ENCODE results near the gene CDKL4.
"Not testable (repeated sequence)": the region's sequence is repeated elsewhere in the genome, so short reads cannot be mapped to it uniquely, and the experiment has no call there.

Gene CDKL4

DNA sequence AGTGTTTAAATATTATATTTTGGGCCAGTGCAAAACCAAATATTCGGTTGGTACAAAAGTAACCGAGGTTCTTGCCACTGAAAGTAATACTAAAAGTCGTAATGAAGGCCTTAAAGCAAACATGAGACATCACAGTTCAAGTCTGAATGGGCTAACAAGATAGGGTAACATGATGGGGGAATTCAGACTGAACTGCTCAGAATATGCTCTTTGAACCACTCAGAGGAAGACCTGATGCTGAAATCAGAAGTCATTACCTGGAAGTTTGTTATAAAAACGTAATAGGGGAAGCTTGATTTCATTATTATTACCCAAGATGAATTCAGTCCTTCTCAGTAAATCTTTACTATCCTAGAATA is 26.6 kb downstream of the CDKL4 start:
- TF ChIP-seq ZNF274 (IDR thresholded peaks at IDR 0.05; ENCODE audit: low read depth, low read length), result no peak
- peak overlapping the region; percentile 45; the same call in 1 of the 2 replicates for H3K4me3 ChIP-seq (ENCODE audit: low read length)

DNA sequence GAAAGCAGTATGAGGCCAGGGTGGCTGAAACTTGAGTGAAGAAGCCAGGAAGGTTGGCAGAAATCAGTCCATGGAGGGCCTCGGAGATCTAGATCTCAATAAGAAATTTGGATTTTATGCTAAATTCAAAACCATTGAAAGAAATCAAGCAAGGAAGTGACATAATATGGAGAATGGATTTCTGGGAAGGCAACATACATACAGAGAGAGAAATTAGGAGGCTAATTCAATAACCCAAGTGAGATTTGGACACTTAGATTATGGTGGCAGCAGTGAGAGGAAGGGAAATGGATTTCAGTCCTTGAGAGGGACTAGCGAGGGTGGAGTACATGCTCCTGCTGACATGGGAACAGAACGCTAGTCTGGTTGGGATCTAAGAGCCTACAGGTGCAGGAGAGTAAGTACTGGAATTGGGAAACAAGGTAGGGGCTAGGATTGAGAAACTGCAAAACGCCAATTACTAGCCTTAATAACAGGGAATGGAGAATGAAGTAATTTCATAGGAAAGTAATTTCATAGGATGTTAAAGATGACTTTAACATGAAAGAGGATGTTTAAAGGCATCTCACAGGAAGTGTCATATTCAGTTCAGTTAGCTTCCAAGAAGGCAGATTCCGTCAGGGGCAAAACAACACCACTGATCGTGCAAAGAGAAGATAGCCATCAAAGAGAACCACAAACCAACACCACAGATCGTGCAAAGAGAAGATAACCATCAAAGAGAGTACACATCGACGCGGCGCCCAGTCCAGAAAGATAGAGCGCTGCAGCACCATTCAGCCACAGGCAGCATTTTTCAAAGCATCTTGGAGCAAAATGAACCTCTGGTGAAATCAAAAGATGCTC is 27.2 kb downstream of the CDKL4 start:
- peak overlapping the region; percentile 45; the same call in 1 of the 2 replicates for H3K4me3 ChIP-seq (ENCODE audit: low read length)
- TF ChIP-seq ZNF274 (IDR thresholded peaks at IDR 0.05; ENCODE audit: low read depth, low read length), result no peak

DNA sequence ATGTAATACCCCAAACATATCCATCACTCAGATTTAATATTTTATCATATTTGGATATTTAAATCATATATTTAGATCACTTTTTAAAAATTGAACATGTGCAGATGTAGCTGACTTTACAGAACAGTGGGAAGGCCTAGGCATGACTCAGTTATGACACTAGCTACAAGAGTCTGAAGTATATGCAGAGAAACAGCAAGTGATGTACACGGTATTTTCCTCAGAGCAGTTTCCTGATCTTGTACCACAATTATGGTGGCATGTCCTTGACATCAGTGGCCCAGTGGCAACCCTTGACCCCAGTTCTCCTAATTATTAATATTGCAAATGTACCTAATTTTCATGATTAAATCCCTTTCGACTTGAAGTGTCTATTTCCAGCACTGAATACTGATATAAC is 28.2 kb downstream of the CDKL4 start:
- no peak for TF ChIP-seq ZNF274 (IDR thresholded peaks at IDR 0.05; ENCODE audit: low read depth, low read length)
- H3K4me3 ChIP-seq (ENCODE audit: low read length), result no peak overlapping the region

DNA sequence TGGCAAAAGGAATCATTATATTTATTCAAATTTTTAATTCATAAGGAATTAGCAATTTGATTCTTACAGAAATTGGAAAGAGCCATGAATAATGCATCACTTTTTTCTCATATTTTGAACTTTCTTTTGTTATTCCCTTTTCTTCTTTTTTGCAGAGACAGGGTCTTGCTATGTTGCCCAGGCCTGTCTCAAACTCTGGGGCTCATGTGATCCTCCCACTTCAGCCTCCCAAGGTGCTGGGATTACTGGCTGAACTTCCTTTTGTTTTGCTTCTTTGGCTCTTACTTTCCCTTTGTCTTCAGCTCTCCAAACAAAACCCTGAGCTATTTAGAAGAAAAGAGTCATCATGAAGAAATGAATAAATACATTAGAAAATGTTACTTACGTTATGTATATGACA is 30.8 kb downstream of the CDKL4 start:
- no peak for TF ChIP-seq ZNF274 (IDR thresholded peaks at IDR 0.05; ENCODE audit: low read depth, low read length)
- H3K4me3 ChIP-seq (ENCODE audit: low read length), result no peak overlapping the region

DNA sequence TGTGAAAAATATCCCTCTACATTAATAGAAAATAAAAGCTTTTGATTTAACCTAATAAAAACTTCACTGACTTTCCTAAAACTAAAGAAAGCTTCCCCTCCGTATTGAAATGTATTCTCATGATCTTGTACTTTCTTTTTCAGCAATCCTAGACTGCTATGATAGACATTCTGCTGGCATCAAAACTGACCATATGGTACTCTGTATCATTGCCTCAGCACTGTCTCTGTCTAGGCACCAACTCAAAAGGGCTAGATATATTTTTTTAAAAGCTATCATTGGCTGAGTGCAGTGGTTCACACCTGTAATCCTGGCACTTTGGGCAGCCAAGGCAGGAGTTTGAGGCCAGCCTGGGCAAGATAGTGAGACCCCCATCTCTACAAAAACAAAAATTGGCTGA is 32.9 kb downstream of the CDKL4 start:
- no peak for TF ChIP-seq ZNF274 (IDR thresholded peaks at IDR 0.05; ENCODE audit: low read depth, low read length)
- no peak overlapping the region for H3K4me3 ChIP-seq (ENCODE audit: low read length)

GRCh38 chr2:39203382-39203781 is 40.4 kb downstream of the CDKL4 start:
- no peak for TF ChIP-seq ZNF274 (IDR thresholded peaks at IDR 0.05; ENCODE audit: low read depth, low read length)
- no peak overlapping the region for H3K4me3 ChIP-seq (ENCODE audit: low read length)

- no peak overlapping the region for H3K4me3 ChIP-seq (ENCODE audit: low read length)
- TF ChIP-seq ZNF274 (IDR thresholded peaks at IDR 0.05; ENCODE audit: low read depth, low read length), result no peak
Measured at GRCh38 chr2:39202639-39203369, 41.0 kb downstream of the CDKL4 start.

DNA sequence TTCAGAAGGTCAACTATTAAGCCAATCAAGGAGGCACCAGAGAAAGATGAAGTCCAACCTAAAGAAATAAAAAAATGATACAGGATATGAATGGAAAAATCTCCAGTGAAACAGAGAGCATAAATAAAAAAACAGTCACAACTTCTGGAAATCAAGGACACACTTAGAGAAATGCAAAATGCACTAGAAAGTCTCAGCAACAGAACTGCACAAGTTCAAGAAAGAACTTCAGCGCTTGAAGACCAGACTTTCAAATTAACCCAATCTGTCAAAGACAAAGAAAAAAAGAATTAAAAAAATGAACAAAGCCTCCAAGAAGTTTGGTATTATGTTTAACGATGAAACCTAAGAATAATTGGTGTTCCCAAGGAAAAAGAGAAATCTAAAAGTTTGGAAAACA is 46.8 kb downstream of the CDKL4 start:
- not testable (repeated sequence) for H3K4me3 ChIP-seq (ENCODE audit: low read length)

GRCh38 chr2:39194686-39195085 is 49.1 kb downstream of the CDKL4 start:
- TF ChIP-seq ZNF274 (IDR thresholded peaks at IDR 0.05; ENCODE audit: low read depth, low read length), result no peak
- H3K4me3 ChIP-seq (ENCODE audit: low read length), result no peak overlapping the region

DNA sequence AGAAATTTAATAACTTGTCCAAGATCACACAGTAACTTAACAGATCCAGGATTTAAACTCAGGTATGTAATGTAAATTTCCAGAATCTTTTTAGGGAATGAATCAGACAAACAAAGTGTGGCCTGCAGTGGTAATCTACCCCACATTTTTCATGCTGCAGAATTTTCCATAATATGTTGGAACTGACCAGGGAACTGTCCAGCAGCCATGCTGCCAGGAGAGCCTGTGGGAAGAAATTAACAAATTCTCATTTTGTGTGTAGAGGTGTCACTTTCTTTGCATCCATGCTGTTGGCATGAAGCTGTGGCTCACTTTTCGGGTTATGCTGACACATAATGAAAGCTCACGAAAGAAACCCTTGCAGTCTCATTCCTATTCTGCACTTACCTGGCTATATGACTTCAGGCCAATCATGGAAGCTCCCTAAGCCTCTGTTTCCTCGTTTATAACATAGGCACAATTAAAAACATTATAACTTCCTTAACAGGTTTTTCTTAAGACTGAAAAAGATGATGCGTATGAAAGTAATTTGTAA is 54.7 kb downstream of the CDKL4 start:
- no peak overlapping the region for H3K4me3 ChIP-seq (ENCODE audit: low read length)
- no peak for TF ChIP-seq ZNF274 (IDR thresholded peaks at IDR 0.05; ENCODE audit: low read depth, low read length)

DNA sequence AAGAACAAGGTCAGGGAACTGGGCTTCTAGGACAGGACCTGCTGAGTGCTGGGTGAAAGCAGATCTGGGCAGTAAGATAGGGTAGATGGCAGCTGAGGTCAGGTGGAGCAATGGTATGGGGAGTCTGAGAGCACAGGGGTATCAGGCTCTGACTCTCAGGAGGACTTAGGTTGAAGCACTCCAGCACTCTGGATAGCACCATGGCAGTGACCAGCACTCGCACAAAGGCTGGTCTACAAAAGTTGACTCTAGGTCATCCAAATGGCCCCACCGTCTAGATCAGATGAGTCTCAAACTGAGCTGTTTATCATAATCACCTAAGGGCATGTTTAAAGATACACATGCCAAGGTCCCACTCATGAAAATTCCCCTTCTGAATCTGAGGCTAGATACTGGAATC is 60.1 kb downstream of the CDKL4 start:
- TF ChIP-seq ZNF274 (IDR thresholded peaks at IDR 0.05; ENCODE audit: low read depth, low read length), result no peak
- no peak overlapping the region for H3K4me3 ChIP-seq (ENCODE audit: low read length)

- TF ChIP-seq ZNF274 (IDR thresholded peaks at IDR 0.05; ENCODE audit: low read depth, low read length), result no peak
- no peak overlapping the region for H3K4me3 ChIP-seq (ENCODE audit: low read length)
Measured at GRCh38 chr2:39181297-39181696, 62.5 kb downstream of the CDKL4 start.

- TF ChIP-seq ZNF274 (IDR thresholded peaks at IDR 0.05; ENCODE audit: low read depth, low read length), result no peak
Measured at GRCh38 chr2:39179974-39180960, 63.5 kb downstream of the CDKL4 start.

DNA sequence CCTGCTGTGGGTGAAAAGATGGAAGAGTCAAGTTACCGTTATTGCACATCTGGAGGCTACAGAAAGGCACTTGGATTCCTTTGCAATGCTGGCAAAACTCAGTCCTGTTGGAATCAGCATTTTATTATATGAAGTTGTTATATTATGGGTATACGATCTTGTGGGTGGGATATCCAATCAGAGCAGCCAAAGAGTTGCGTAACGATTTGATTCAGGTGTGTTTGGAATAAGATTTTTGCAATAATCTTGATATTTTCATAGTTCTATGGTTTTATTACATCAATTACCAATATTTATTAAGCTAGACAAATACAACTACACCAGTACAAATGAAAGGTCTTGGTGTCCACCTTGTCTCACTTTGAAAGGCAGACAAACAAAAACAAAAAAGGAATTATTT is 65.0 kb downstream of the CDKL4 start:
- no peak for TF ChIP-seq ZNF274 (IDR thresholded peaks at IDR 0.05; ENCODE audit: low read depth, low read length)
- no peak overlapping the region for H3K4me3 ChIP-seq (ENCODE audit: low read length)

More at GRCh38 chr2:39179974-39180960, 63.5 kb downstream of the CDKL4 start:
- no peak overlapping the region for H3K4me3 ChIP-seq (ENCODE audit: low read length)
